Uterus (tissue), 4 donors: ENCODE measurements around the gene TMEM204. TPM values are rescaled to one million over a fixed set of nuclear protein-coding genes. Genes with fewer than 3 reads are reported as not detected.

Source experiments
- DNase-seq, 2 donors: peaks; one replicate each; pipeline ENCODE4 v3.0.0-alpha.2; 2019 to 2020
- H3K27ac ChIP-seq, 2 donors: fragments of 200-600 bp; sonication (generic); 1 replicate in 1 of 2; 2 replicates in 1 of 2; pipeline ENCODE4 v1.5.1; 2016 to 2018
- H3K27me3 ChIP-seq, 2 donors: fragments of 200-600 bp; sonication (generic); one replicate each; pipeline ENCODE4 v1.5.1; 2018 to 2019; ENCODE audit warnings: control low read depth in 1 of 2
- H3K36me3 ChIP-seq, 2 donors: fragments of 200-600 bp; sonication (generic); one replicate each; pipeline ENCODE4 v1.5.1; 2019; ENCODE audit warnings: control low read depth in 1 of 2
- H3K4me1 ChIP-seq, 2 donors: fragments of 200-600 bp; sonication (generic); one replicate each; pipeline ENCODE4 v1.5.1; 2018 to 2019; ENCODE audit warnings: control low read depth in 1 of 2
- H3K4me3 ChIP-seq, 2 donors: fragments of 200-600 bp; sonication (generic); 1 replicate in 1 of 2; 2 replicates in 1 of 2; pipeline ENCODE4 v1.5.1; 2018 to 2019; ENCODE audit warnings: mild to moderate bottlenecking in 1 of 2
- H3K9me3 ChIP-seq, 2 donors: fragments of 200-600 bp; sonication (generic); one replicate each; pipeline ENCODE4 v1.5.1; 2019; ENCODE audit warnings: control low read depth in 1 of 2
- CTCF ChIP-seq, 4 experiments: fragments of 200-600 bp in 2 of 4; fragments of 450-650 bp in 2 of 4; sonication (generic) in 2 of 4; IDR thresholded peaks; one replicate each; pipeline ENCODE4 v1.5.1; 2016 to 2019; ENCODE audit warnings: antibody characterized with exemption in 4 of 4, mild to moderate bottlenecking in 2 of 4, moderate library complexity in 1 of 4
- POLR2A ChIP-seq, 2 donors: fragments of 450-650 bp; IDR thresholded peaks; one replicate each; pipeline ENCODE4 v1.6.1; 2016; ENCODE audit warnings: antibody characterized with exemption in 2 of 2, mild to moderate bottlenecking in 1 of 2, moderate library complexity in 1 of 2
- intact Hi-C: fragments of 100-400 bp; cut with DNase I; formaldehyde crosslinking; loops from one replicate; pipeline ENCODE4 v1.15.1; 2023; ENCODE audit warnings: low total_unique reads
- total RNA-seq, 4 donors: library from RNA; depleted of rRNA in 3 of 4; stranded (reverse); fragments of >200 nt in 3 of 4; gene quantifications; one replicate each; pipeline versions ENCODE4 v1.1.0 to v1.2.4, GENCODE V29; 2014 to 2023
- donor health status: DM: yes; HTN: yes; CAD: no.

The TMEM204 gene
- total RNA-seq, 4 donors from 2014 or later, result 24.8 to 45.3 (median 39.3) TPM

- H3K4me3 ChIP-seq, result no peak overlapping the region
- intact Hi-C loops, result no loop called here
- no peaks in the 10 kb centered on the region for H3K4me1 ChIP-seq
- no peak overlapping the region for H3K27ac ChIP-seq
- no peak for DNase-seq
- H3K36me3 ChIP-seq, result no peaks in the 10 kb centered on the region
- no peaks in the 10 kb centered on the region for H3K27me3 ChIP-seq
- H3K9me3 ChIP-seq, result no peaks in the 10 kb centered on the region
- TF ChIP-seq CTCF (IDR thresholded peaks at IDR 0.05) (no peak), POLR2A (IDR thresholded peaks at IDR 0.05) (no peak)
Measured at GRCh38 chr16:1565083-1565805, 31.8 kb downstream of the TMEM204 start.

- Histone ChIP-seq H3K36me3 (no peaks in the 10 kb centered on the region), H3K27ac (no peak overlapping the region), H3K9me3 (no peaks in the 10 kb centered on the region), H3K4me1 (no peaks in the 10 kb centered on the region), H3K27me3 (no peaks in the 10 kb centered on the region), H3K4me3 (no peak overlapping the region)
- intact Hi-C loops, result no loop called here
- no peak for DNase-seq
- no peak for TF ChIP-seq CTCF (IDR thresholded peaks at IDR 0.05)
- TF ChIP-seq POLR2A (IDR thresholded peaks at IDR 0.05), result no peak
Measured at GRCh38 chr16:1567988-1568387, 34.5 kb downstream of the TMEM204 start.

GRCh38 chr16:1571012-1571671 lies 37.7 kb downstream of the TMEM204 start:
- no peaks in the 10 kb centered on the region for H3K27me3 ChIP-seq
- H3K36me3 ChIP-seq, result no peaks in the 10 kb centered on the region
- no peaks in the 10 kb centered on the region for H3K4me1 ChIP-seq
- no peak overlapping the region for H3K27ac ChIP-seq
- H3K4me3 ChIP-seq, result no peak overlapping the region
- no peak for DNase-seq
- TF ChIP-seq POLR2A (IDR thresholded peaks at IDR 0.05), result no peak
- no peak for TF ChIP-seq CTCF (IDR thresholded peaks at IDR 0.05)
- intact Hi-C loops, result no loop called here
- no peaks in the 10 kb centered on the region for H3K9me3 ChIP-seq

- Histone ChIP-seq H3K36me3 (no peaks in the 10 kb centered on the region), H3K4me3 (no peak overlapping the region), H3K27ac (no peak overlapping the region), H3K9me3 (no peaks in the 10 kb centered on the region), H3K4me1 (no peaks in the 10 kb centered on the region), H3K27me3 (no peaks in the 10 kb centered on the region)
- no peak for DNase-seq
- TF ChIP-seq POLR2A (IDR thresholded peaks at IDR 0.05) (no peak), CTCF (IDR thresholded peaks at IDR 0.05) (no peak)
- intact Hi-C loops, result no loop called here
Measured at GRCh38 chr16:1572673-1573072, 39.2 kb downstream of the TMEM204 start.

- intact Hi-C loops, result no loop called here
- Histone ChIP-seq H3K4me3 (no peak overlapping the region), H3K9me3 (no peaks in the 10 kb centered on the region), H3K4me1 (no peaks in the 10 kb centered on the region), H3K27ac (no peak overlapping the region), H3K27me3 (no peaks in the 10 kb centered on the region), H3K36me3 (no peaks in the 10 kb centered on the region)
- TF ChIP-seq POLR2A (IDR thresholded peaks at IDR 0.05) (no peak), CTCF (IDR thresholded peaks at IDR 0.05) (no peak)
- no peak for DNase-seq
Measured at GRCh38 chr16:1573301-1573700, 39.8 kb downstream of the TMEM204 start.
